Kasumi-1 (cell line): Measurements from ENCODE around the gene SETD7.
"Not testable (repeated sequence)": the region's sequence is repeated elsewhere in the genome, so short reads cannot be mapped to it uniquely, and the experiment has no call there.

Experiments
- DNase-seq, 2 experiments: peaks; one replicate each; lab custom pipeline; 2025; lab: John Stamatoyannopoulos, UW

The SETD7 gene

GRCh38 chr4:139509727-139510410 is 46.1 kb downstream of the SETD7 start:
- peak; percentile 51 to 63 for DNase-seq

- no peak for DNase-seq
Measured at GRCh38 chr4:139508581-139509237, 47.3 kb downstream of the SETD7 start.

DNA sequence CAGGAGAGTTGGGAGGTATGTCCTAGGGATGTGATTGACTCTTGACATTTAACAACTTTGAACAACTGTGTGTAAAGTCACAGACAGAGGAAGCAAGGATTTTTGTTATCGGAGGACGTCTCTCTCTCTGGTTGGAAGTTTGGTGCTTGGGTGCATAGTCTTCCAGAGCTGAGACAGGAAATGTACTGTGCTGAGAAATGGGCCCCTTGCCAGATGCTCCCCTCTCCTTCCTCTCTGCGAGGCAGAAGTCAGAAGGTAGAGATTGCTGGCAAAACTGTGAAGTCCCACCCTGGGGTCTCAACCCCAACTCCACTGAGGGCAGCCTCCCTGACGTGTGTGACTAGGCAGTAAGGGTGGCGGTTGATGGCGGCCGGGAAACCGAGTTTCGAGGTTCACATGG is 49.2 kb downstream of the SETD7 start:
- DNase-seq: no peak

- no peak for DNase-seq
Measured at GRCh38 chr4:139503622-139504166, 52.3 kb downstream of the SETD7 start.

GRCh38 chr4:139501927-139502899 is 53.8 kb downstream of the SETD7 start:
- no peak for DNase-seq

- DNase-seq: no peak
Measured at GRCh38 chr4:139501527-139501926, 54.5 kb downstream of the SETD7 start.

GRCh38 chr4:139501117-139501516 is 54.9 kb downstream of the SETD7 start:
- no peak for DNase-seq

DNA sequence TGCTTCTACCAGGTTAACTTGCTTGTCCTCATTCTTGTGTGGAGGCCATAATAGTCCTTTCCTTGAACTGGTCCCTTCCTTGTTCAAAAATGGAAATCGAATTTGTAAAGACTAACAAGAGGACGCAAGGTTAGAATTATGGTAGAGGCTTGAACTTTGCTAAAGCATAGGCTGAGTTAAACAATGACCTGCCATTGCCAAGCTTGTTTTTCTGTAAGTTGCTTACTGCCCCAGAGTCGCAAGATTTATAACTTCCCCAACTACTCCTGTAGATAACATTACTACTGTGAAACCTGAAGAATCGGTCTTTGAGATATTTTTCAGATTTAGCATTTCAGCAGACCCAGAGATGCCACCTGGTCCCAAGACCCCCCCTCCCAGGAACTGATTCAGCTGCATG is 56.8 kb downstream of the SETD7 start:
- DNase-seq: no peak

DNA sequence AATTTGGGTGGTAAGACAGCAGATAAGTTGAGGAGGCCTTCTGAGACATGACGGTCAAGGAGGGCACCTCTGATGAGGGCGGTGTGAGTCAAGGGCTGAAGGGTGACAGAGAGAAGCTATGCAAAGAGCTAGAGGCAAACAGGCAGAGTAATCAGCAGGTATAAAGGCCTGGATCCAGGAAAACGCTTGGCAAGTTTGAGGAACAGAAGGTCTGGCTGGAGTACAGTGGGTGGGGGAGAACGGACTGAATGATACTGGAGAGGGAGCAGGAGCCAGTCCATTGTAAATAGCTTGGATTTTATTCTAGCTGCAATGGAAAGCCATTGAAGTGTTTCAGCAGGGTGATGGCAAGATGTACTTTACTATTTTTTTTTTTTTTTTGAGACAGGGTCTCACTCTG is 62.8 kb downstream of the SETD7 start:
- DNase-seq: no peak

- no peak for DNase-seq
Measured at GRCh38 chr4:139492429-139492828, 63.6 kb downstream of the SETD7 start.

DNA sequence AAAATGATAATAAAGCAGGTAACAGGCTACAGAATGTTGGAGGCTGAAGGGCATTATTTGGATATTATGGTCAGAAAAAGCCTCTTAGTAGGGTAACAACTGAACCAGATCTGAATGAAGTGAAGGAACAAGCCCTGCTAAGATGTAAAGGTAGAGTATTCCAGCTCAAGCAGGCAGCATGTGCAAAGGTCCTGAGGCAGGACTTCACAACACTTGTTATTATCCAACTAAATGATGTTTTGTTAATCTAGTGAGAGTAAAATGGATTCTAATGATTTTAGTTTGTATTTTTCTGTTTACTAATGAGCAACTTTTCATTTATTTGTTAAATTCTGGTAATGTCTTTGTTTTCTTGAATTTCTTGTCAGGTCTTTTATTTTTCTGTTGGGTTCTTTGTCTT is 66.4 kb downstream of the SETD7 start:
- no peak for DNase-seq

DNA sequence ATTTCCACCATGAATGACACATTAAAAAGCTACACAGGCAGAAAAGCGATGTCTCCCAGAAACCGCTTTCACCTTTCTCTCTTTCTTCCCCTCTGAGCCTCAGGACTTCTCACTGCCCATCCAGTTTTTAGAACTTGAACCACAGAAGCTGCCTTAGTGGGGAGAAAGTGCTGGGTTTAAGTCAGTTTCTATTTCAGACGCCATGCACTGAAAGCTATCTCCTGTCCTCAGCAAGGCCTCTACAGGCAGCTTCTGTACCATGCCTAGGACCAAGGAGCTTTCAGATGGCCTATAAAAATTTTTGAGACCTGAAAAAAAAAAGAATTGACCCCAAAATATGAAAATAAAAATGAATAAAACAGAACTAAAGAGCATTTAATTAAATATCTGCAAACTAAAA is 67.6 kb downstream of the SETD7 start:
- DNase-seq: no peak

DNA sequence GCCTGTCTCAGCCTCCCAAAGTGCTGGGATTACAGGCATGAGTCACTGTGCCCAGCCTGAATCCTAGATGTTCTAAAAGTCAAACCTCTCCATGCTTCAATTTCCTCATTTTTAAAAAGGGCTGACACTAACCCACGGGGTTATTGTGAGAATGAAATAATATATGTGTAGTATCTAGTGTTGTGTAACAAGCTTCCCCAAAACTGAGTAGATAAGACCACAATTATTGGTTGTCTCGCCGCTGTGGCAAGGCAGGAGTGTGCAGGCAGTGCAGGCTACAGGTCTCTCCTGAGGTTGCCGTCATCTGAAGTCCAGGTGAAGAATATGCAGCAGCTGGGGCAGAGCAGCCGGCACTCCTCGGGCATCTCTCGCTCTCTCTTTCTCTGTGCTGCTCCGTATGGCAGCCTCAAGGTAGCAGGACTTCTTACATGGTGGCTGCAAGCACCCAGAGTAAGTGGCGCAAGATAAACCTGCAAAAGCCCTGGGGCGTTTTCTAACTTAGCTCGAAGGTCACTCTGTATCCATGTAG is 71.2 kb downstream of the SETD7 start:
- DNase-seq: peak; percentile 28 to 53

DNA sequence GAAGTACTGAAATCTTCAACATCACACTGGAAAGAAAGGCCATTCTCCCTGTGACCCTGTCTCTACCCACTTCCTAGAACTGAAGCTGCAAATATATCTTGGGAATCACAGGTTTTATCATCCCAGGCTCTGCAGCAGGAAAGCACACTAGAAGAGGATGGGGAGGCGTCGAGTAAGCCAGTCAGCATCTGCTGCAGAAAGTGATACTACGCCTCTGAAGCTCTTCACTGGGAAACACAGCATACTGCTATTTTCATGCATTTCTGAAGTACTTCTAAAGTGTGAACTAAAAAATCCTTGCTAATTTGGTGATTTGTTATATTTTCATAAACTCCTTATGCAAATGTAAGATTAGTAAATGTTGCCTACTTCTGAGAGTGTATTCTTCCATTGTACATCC is 73.0 kb downstream of the SETD7 start:
- no peak for DNase-seq

DNA sequence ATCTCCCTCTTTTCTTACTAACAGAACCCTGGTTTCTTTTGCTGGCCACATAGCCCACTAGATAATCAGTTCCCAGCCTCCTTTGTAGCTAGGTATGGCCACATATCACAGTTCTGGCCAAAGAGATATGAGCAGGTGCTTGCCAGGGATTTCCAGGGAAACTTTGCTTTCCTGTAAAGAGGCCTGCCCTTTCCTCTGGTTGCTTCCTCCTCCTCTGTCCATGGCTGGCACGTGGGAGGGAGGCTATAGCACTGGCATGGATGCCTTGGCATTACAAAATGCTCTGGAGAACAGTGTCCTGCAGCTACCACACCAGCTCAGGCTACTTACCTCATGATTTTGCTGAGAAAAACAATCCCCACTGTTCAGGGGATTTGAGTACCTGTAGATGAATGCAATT is 74.6 kb downstream of the SETD7 start:
- DNase-seq: no peak

DNA sequence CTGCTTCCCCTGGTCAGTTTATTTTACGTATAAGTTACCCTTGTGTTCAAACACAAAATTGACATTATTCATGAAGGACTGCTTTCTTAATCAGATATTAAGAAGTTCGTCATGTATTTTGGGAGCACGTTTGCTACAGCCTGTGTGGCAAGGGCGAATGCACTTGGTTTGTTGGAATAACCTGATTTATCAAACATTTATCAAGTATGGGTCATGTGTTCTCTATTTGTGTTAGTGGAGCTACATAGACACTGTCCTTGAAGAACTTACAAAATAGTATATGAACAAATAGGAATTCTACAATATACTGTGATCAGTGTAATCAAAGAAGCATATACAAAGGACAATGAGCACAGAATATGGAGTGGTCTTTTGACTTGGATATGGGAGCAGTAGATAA is 79.7 kb downstream of the SETD7 start:
- DNase-seq: no peak

DNA sequence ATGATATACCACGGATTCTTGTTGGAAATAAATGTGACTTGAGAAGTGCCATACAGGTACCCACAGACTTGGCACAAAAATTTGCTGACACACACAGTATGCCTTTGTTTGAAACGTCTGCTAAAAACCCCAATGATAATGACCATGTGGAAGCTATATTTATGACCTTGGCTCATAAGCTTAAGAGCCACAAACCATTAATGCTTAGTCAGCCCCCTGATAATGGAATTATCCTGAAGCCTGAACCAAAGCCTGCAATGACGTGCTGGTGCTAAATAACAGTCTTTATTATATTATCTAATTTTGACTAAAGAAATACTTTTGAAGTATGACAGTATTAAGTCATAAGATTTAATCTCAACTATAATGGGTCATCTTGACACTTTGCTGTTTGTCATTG is 83.2 kb downstream of the SETD7 start:
- DNase-seq: no peak

- no peak for DNase-seq
Measured at GRCh38 chr4:139470997-139471665, 84.9 kb downstream of the SETD7 start.

GRCh38 chr4:139470295-139470694 is 85.7 kb downstream of the SETD7 start:
- DNase-seq: no peak

DNA sequence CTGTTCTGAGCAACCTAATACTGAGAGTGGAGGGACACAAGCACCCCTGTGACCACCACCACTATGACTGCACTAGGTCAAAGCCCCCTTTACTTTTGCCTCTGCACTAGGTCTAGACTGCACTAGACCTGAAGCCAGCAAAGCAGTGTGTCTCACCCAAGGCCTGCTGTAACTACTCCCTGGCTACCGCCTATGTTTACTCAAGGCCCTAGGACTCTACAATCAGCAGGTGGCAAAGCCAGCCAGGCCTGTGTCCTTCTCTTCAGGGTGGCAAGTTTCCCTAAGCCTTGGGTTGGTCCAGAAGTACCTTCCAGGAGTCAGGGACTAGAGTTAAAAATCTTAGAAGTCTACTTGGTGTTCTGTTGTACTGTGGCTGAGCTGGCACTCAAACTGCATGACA is 86.2 kb downstream of the SETD7 start:
- DNase-seq: no peak

DNA sequence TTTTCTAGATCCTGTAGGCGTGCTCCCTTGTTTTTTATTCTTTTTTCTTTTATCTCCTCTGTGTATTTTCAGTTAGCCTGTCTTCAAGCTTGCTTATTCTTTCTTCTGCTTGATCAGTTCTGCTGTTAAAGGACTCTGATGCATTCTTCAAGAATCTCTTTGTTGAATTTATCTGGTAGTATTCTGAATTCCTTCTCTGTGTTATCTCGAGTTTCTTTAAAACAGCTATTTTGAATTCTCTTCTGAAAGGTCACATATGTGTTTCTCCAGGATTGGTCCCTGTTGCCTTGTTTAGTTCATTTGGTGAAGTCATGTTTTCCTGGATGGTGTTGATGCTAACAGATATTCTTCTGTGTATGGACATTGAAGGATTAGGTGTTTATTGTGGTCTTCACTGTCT is 86.8 kb downstream of the SETD7 start:
- DNase-seq: no peak

GRCh38 chr4:139468756-139469155 is 87.3 kb downstream of the SETD7 start:
- DNase-seq: not testable (repeated sequence)
